Lung (tissue), 12 donors: ENCODE data around the gene KRT71. TPM values are rescaled to one million over a fixed set of nuclear protein-coding genes. Genes with fewer than 3 reads are reported as not detected.
"Not testable (repeated sequence)": the region's sequence is repeated elsewhere in the genome, so short reads cannot be mapped to it uniquely, and the experiment has no call there.

Experiments used
- ATAC-seq: fragments of 200-7000 bp; cut with Tn5 transposase; one replicate; pipeline ENCODE4 v1.9.1; 2020; ENCODE audit warnings: moderate number of reproducible peaks; ENCODE audit not compliant: insufficient read depth, low FRiP score
- DNase-seq, 3 donors: peaks; one replicate each; pipeline ENCODE4 v3.0.0-alpha.2; 2013 to 2017
- H3K27ac ChIP-seq, 2 donors: one replicate each; pipeline ENCODE4 v1.5.1; 2013; ENCODE audit warnings: mild to moderate bottlenecking in 2 of 2, moderate library complexity in 2 of 2, control low read depth in 1 of 2, inconsistent platforms in 1 of 2, low read depth in 1 of 2, low read length in 1 of 2
- H3K27me3 ChIP-seq, 3 donors: one replicate each; pipeline ENCODE4 v1.5.1; 2013; ENCODE audit warnings: low read length in 2 of 3; ENCODE audit not compliant: control insufficient read depth in 3 of 3, insufficient read depth in 3 of 3
- H3K36me3 ChIP-seq, 4 donors: one replicate each; pipeline ENCODE4 v1.5.1; 2013; ENCODE audit warnings: low read length in 4 of 4, mild to moderate bottlenecking in 1 of 4, moderate library complexity in 1 of 4; ENCODE audit not compliant: control insufficient read depth in 4 of 4, insufficient read depth in 4 of 4
- H3K4me1 ChIP-seq, 5 donors: one replicate each; pipeline ENCODE4 v1.5.1; 2013; ENCODE audit warnings: low read length in 5 of 5, mild to moderate bottlenecking in 2 of 5, moderate library complexity in 1 of 5; ENCODE audit not compliant: control insufficient read depth in 5 of 5, insufficient read depth in 5 of 5
- H3K4me3 ChIP-seq: one replicate; pipeline ENCODE4 v1.5.1; 2013; ENCODE audit warnings: mild to moderate bottlenecking, control low read depth, moderate library complexity
- H3K9ac ChIP-seq, 2 donors: one replicate each; pipeline ENCODE4 v1.5.1; 2013; ENCODE audit warnings: low read length in 2 of 2, control low read depth in 1 of 2; ENCODE audit not compliant: insufficient read depth in 1 of 2
- H3K9me3 ChIP-seq, 4 donors: one replicate each; pipeline ENCODE4 v1.5.1; 2013; ENCODE audit warnings: low read length in 3 of 4, mild to moderate bottlenecking in 1 of 4, moderate library complexity in 1 of 4; ENCODE audit not compliant: control insufficient read depth in 4 of 4, insufficient read depth in 3 of 4
- CTCF ChIP-seq: IDR thresholded peaks from 2 replicates; pipeline ENCODE4 v1.5.1; 2012; ENCODE audit warnings: mild to moderate bottlenecking; ENCODE audit errors: control extremely low read depth, extremely low read depth
- WGBS, 2 donors: extraction: QIAGEN DNeasy Blood & Tissue Kit; methylation state at CpG; one replicate each; pipeline ENCODE4 v1.1.7; 2013; 5-methylcytosine and 5-hydroxymethylcytosine counted together
- polyA plus RNA-seq, 2 donors: library from polyadenylated mRNA; stranded (reverse); fragments of 200-250 nt; gene quantifications; one replicate each; pipeline ENCODE4 v1.2.1, GENCODE V29; 2013
- total RNA-seq, 2 donors: library from RNA; depleted of rRNA in 1 of 2; stranded (reverse); fragments of >200 nt in 1 of 2; gene quantifications; one replicate each; pipeline ENCODE4 v1.2.1, GENCODE V29; 2014 to 2021
- donor health status: control.
- donor health status: control.
- donor health status: Bipolar disorder and iron deficiency.
- donor health status: healthy.
- donor health status: DM: yes; HTN: yes; CAD: no.

Gene KRT71
- total and polyA plus RNA-seq, 4 donors = not detected

- WGBS, 2 donors = 25 to 30% methylated on average over 48 of the region's 48 CpGs
- Histone ChIP-seq H3K27ac (no peak within 1 kb of the TSS), H3K4me1 (no peaks in the 10 kb centered on the region), H3K4me3 (no peak within 1 kb of the TSS), H3K36me3 (no peaks in the 10 kb centered on the region), H3K27me3 (peaks cover 6 to 65% (median 54%) of the 10 kb centered on the region in 3 donors), H3K9ac (no peak within 1 kb of the TSS), H3K9me3 (peaks cover 0 to 4% (median 0%) of the 10 kb centered on the region in 4 donors)
- DNase-seq = peak in 1 of 3 donors; percentile 4
- TF ChIP-seq CTCF = no peak
- no peak for ATAC-seq
Measured at GRCh38 chr12:52600941-52601481, 48.1 kb upstream of the KRT71 start, which contains the start of gene KRT72. TSS of gene KRT72 (minus strand) at chr12:52601463. CDS start at chr12:52601452, 11 bp downstream.

DNA sequence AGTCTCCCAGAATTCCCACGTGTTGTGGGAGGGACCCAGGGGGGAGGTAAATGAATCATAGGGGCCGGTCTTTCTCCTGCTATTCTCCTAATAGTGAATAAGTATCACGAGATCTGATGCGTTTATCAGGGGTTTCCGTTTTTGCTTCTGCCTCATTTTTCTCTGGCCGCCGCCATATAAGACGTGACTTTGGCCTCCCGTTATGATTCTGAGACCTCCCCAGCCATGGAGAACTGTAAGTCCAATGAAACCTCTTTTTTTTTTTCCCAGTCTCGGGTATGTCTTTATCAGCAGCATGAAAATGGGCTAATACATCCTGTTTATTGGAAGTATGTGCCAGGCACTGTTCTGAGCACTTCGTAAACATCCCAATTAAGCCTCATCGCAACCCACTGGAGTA is 47.5 kb upstream of the KRT71 start:
- no peaks in the 10 kb centered on the region for H3K36me3 ChIP-seq
- no peak overlapping the region for H3K9ac ChIP-seq
- 85 to 89% methylated on average over 12 of the region's 12 CpGs for WGBS, 2 donors
- DNase-seq = no peak
- H3K4me1 ChIP-seq = no peaks in the 10 kb centered on the region
- H3K9me3 ChIP-seq = peaks cover 0 to 4% (median 0%) of the 10 kb centered on the region in 4 donors
- no peak overlapping the region for H3K27ac ChIP-seq
- no peak overlapping the region for H3K4me3 ChIP-seq
- no peak for ATAC-seq
- no peak for TF ChIP-seq CTCF
- H3K27me3 ChIP-seq = peaks cover 6 to 65% (median 52%) of the 10 kb centered on the region in 3 donors

- DNase-seq = peak in 1 of 3 donors; percentile 4
- Histone ChIP-seq H3K27me3 (peaks cover 6 to 61% (median 52%) of the 10 kb centered on the region in 3 donors), H3K4me1 (no peaks in the 10 kb centered on the region), H3K4me3 (no peak overlapping the region), H3K9me3 (peaks cover 0 to 4% (median 0%) of the 10 kb centered on the region in 4 donors), H3K9ac (no peak overlapping the region), H3K27ac (no peak overlapping the region), H3K36me3 (no peaks in the 10 kb centered on the region)
- WGBS, 2 donors = 44 to 80% methylated on average over 2 of the region's 2 CpGs
- no peak for TF ChIP-seq CTCF
- ATAC-seq = no peak
Measured at GRCh38 chr12:52600071-52600470, 47.1 kb upstream of the KRT71 start.

GRCh38 chr12:52598966-52599365 is 46.0 kb upstream of the KRT71 start:
- Histone ChIP-seq H3K9me3 (peaks cover 0 to 4% (median 0%) of the 10 kb centered on the region in 4 donors), H3K9ac (no peak overlapping the region), H3K36me3 (no peaks in the 10 kb centered on the region), H3K27me3 (peaks cover 6 to 54% (median 47%) of the 10 kb centered on the region in 3 donors), H3K4me1 (no peaks in the 10 kb centered on the region), H3K27ac (no peak overlapping the region), H3K4me3 (no peak overlapping the region)
- ATAC-seq (no peak), DNase-seq (peak in 1 of 3 donors; percentile 5)
- WGBS, 2 donors = 88 to 93% methylated on average over 5 of the region's 5 CpGs
- no peak for TF ChIP-seq CTCF

GRCh38 chr12:52594237-52594636 is 41.3 kb upstream of the KRT71 start:
- not testable (repeated sequence) for DNase-seq, H3K27ac ChIP-seq, H3K9me3 ChIP-seq, ATAC-seq, H3K36me3 ChIP-seq, H3K4me3 ChIP-seq, H3K4me1 ChIP-seq, H3K27me3 ChIP-seq, H3K9ac ChIP-seq
- 91 to 96% methylated on average over 4 of the region's 4 CpGs for WGBS, 2 donors
